CD14-positive monocyte (primary cell): ENCODE results near the gene LDLRAD4. TPM values are rescaled to one million over a fixed set of nuclear protein-coding genes. Genes with fewer than 3 reads are reported as not detected.

Source experiments
- DNase-seq, 3 donors: peaks; one replicate each; pipeline ENCODE4 v3.0.0-alpha.2; 2011 to 2022
- H2AFZ ChIP-seq: 2 replicates; pipeline ENCODE4 v1.6.0; 2012; ENCODE audit warnings: mild to moderate bottlenecking, low read depth, low read length, inconsistent platforms; ENCODE audit not compliant: insufficient read depth, poor library complexity, severe bottlenecking
- H3K27ac ChIP-seq, 2 donors: 1 replicate in 1 of 2; 2 replicates in 1 of 2; pipeline ENCODE4 v1.5.1; 2012 to 2013; ENCODE audit warnings: low read length in 2 of 2, control low read depth in 1 of 2, inconsistent platforms in 1 of 2, low read depth in 1 of 2, mild to moderate bottlenecking in 1 of 2
- H3K27me3 ChIP-seq, 2 donors: one replicate each; pipeline versions ENCODE4 v1.6.0 to v1.6.1; 2011 to 2013; ENCODE audit warnings: low read length in 2 of 2; ENCODE audit not compliant: control insufficient read depth in 2 of 2, insufficient read depth in 2 of 2
- H3K36me3 ChIP-seq, 2 donors: replicated peaks in 1 of 2; 1 replicate in 1 of 2; 2 replicates in 1 of 2; pipeline versions ENCODE4 v1.5.1 to v1.6.1; 2012 to 2013; ENCODE audit warnings: low read length in 2 of 2, control low read depth in 1 of 2, inconsistent platforms in 1 of 2, mild to moderate bottlenecking in 1 of 2; ENCODE audit not compliant: insufficient read depth in 2 of 2, control insufficient read depth in 1 of 2
- H3K4me1 ChIP-seq, 2 donors: 1 replicate in 1 of 2; 2 replicates in 1 of 2; pipeline versions ENCODE4 v1.5.1 to v1.6.1; 2012 to 2013; ENCODE audit warnings: low read length in 2 of 2, control low read depth in 1 of 2, inconsistent platforms in 1 of 2, mild to moderate bottlenecking in 1 of 2, moderate library complexity in 1 of 2; ENCODE audit not compliant: insufficient read depth in 2 of 2, control insufficient read depth in 1 of 2
- H3K4me2 ChIP-seq: replicated peaks from 2 replicates; pipeline ENCODE3; 2012; ENCODE audit warnings: low read length, moderate library complexity, mild to moderate bottlenecking; ENCODE audit not compliant: poor library complexity, severe bottlenecking; ENCODE audit errors: extremely low read depth
- H3K4me3 ChIP-seq, 3 experiments: fragments of 200-600 bp in 1 of 3; sonication (generic) in 1 of 3; replicated peaks in 1 of 3; 1 replicate in 2 of 3; 2 replicates in 1 of 3; pipeline ENCODE4 v1.5.1; 2011 to 2013; ENCODE audit warnings: low read length in 3 of 3, mild to moderate bottlenecking in 3 of 3, control low read depth in 2 of 3, low read depth in 2 of 3, inconsistent platforms in 1 of 3, moderate library complexity in 1 of 3
- H3K79me2 ChIP-seq: 2 replicates; pipeline ENCODE4 v1.6.0; 2012; ENCODE audit warnings: mild to moderate bottlenecking, control low read depth, inconsistent platforms, low read length, moderate library complexity; ENCODE audit not compliant: insufficient read depth
- H3K9ac ChIP-seq: 2 replicates; pipeline ENCODE4 v1.6.0; 2017; ENCODE audit warnings: low read length, mild to moderate bottlenecking; ENCODE audit not compliant: insufficient read depth, poor library complexity, severe bottlenecking
- H3K9me3 ChIP-seq, 2 donors: replicated peaks in 1 of 2; 1 replicate in 1 of 2; 2 replicates in 1 of 2; pipeline versions ENCODE4 v1.5.1 to v1.6.1; 2012 to 2013; ENCODE audit warnings: low read length in 2 of 2, control low read depth in 1 of 2; ENCODE audit not compliant: control insufficient read depth in 1 of 2, insufficient read depth in 1 of 2
- H4K20me1 ChIP-seq: 2 replicates; pipeline ENCODE4 v1.6.0; 2012; ENCODE audit warnings: mild to moderate bottlenecking, low read length, control low read depth, moderate library complexity; ENCODE audit not compliant: insufficient read depth
- H3K27ac Mint-ChIP-seq, 7 donors: one replicate each; pipeline ENCODE4 v1.8.0; 2020; ENCODE audit warnings: mild to moderate bottlenecking in 7 of 7, mixed read lengths in 7 of 7, moderate library complexity in 6 of 7, inconsistent platforms in 2 of 7
- H3K27me3 Mint-ChIP-seq, 3 donors: one replicate each; pipeline ENCODE4 v1.8.0; 2021 to 2022; ENCODE audit warnings: low read depth in 3 of 3, mild to moderate bottlenecking in 3 of 3, mixed read lengths in 3 of 3, moderate library complexity in 3 of 3, inconsistent platforms in 1 of 3
- H3K36me3 Mint-ChIP-seq, 2 donors: one replicate each; pipeline ENCODE4 v1.8.0; 2020; ENCODE audit warnings: mixed read lengths in 2 of 2, inconsistent platforms in 1 of 2, mild to moderate bottlenecking in 1 of 2
- H3K4me1 Mint-ChIP-seq: one replicate; pipeline ENCODE4 v1.8.0; 2020; ENCODE audit warnings: mild to moderate bottlenecking, mixed read lengths
- H3K4me3 Mint-ChIP-seq, 2 donors: one replicate each; pipeline ENCODE4 v1.8.0; 2020; ENCODE audit warnings: mild to moderate bottlenecking in 2 of 2, mixed read lengths in 2 of 2, moderate library complexity in 1 of 2
- H3K9me3 Mint-ChIP-seq, 7 donors: one replicate each; pipeline ENCODE4 v1.8.0; 2020 to 2022; ENCODE audit warnings: mixed read lengths in 7 of 7, mild to moderate bottlenecking in 6 of 7, moderate library complexity in 6 of 7, inconsistent platforms in 2 of 7
- CTCF ChIP-seq: fragments of 200-600 bp; IDR thresholded peaks from one replicate; pipeline ENCODE4 v1.8.0; 2022; ENCODE audit warnings: antibody characterized with exemption, mild to moderate bottlenecking
- WGBS: methylation state at CpG from one replicate; pipeline ENCODE4 v1.1.5; 2013; ENCODE audit warnings: missing lambda C conversion rate; ENCODE audit not compliant: insufficient coverage; 5-methylcytosine and 5-hydroxymethylcytosine counted together
- intact Hi-C, 2 donors: fragments of 100-400 bp; cut with micrococcal nuclease; formaldehyde crosslinking; loops; one replicate each; pipeline versions ENCODE4 v1.15.0 to v1.15.1; 2023
- polyA plus RNA-seq, 3 donors: library from polyadenylated mRNA; depleted of rRNA in 1 of 3; unstranded in 2 of 3; stranded (reverse) in 1 of 3; fragments of 300-500 nt in 2 of 3; fragments of >200 nt in 1 of 3; fragmentation: Illumina TruSeq in 2 of 3; gene quantifications; 1 replicate in 2 of 3; 2 replicates in 1 of 3; pipeline ENCODE4 v1.2.3, GENCODE V29; 2012 to 2021

LDLRAD4 gene
- polyA plus RNA-seq, 3 donors = 13.5 to 15.4 (median 13.8) TPM

- H3K4me2 ChIP-seq = no peak overlapping the region
- WGBS = 44% methylated on average over 2 of the region's 9 CpGs
- peak in 2 of 3 donors; percentile 13 to 21 for DNase-seq
Observed at GRCh38 chr18:13268158-13269012, 49.8 kb downstream of the LDLRAD4 start.

GRCh38 chr18:13269013-13269280 is 50.4 kb downstream of the LDLRAD4 start:
- Mint-ChIP-seq H3K4me3 (no peak overlapping the region), H3K27ac (peak overlapping the region in 2 of 7 donors; percentile 7 to 38), H3K27me3 (peaks cover 0 to 3% (median 3%) of the 10 kb centered on the region in 3 donors), H3K36me3 (no peaks in the 10 kb centered on the region), H3K4me1 (peaks cover 47% of the 10 kb centered on the region), H3K9me3 (no peaks in the 10 kb centered on the region)
- Histone ChIP-seq H2AFZ (no peak overlapping the region), H3K36me3 (no peaks in the 10 kb centered on the region), H3K9me3 (no peaks in the 10 kb centered on the region), H3K4me3 (no peak overlapping the region), H3K79me2 (no peaks in the 10 kb centered on the region), H3K4me2 (no peak overlapping the region), H3K27ac (peak overlapping the region in 1 of 2 donors; percentile 52), H3K27me3 (no peaks in the 10 kb centered on the region), H3K4me1 (peaks cover 32% of the 10 kb centered on the region in 2 donors), H4K20me1 (peaks cover 69% of the 10 kb centered on the region), H3K9ac (no peak overlapping the region)
- no peak for DNase-seq
- no peak for TF ChIP-seq CTCF
- intact Hi-C loops = no loop called here
- no CpG with 5 or more reads among the region's 1 CpG for WGBS

More at GRCh38 chr18:13268158-13269012, 49.8 kb downstream of the LDLRAD4 start:
- intact Hi-C loops = no loop called here
- peak overlapping the region; percentile 6 for H3K9ac ChIP-seq
- no peaks in the 10 kb centered on the region for H3K9me3 Mint-ChIP-seq
- no peaks in the 10 kb centered on the region for H3K9me3 ChIP-seq
- peak overlapping the region in 4 of 7 donors; percentile 38 to 80 (median 66) for H3K27ac Mint-ChIP-seq
- H3K4me1 Mint-ChIP-seq = peaks cover 41% of the 10 kb centered on the region
- H3K36me3 Mint-ChIP-seq = no peaks in the 10 kb centered on the region
- H3K27me3 Mint-ChIP-seq = peaks cover 0 to 3% (median 2%) of the 10 kb centered on the region in 3 donors
- TF ChIP-seq CTCF = no peak
- H3K36me3 ChIP-seq = no peaks in the 10 kb centered on the region
- H3K27ac ChIP-seq = peak overlapping the region in 1 of 2 donors; percentile 52
- peak overlapping the region in 1 of 2 donors; percentile 46 for H3K4me3 Mint-ChIP-seq
- no peak overlapping the region for H3K4me3 ChIP-seq
- H2AFZ ChIP-seq = no peak overlapping the region
- H3K27me3 ChIP-seq = no peaks in the 10 kb centered on the region
- H3K79me2 ChIP-seq = no peaks in the 10 kb centered on the region
- H4K20me1 ChIP-seq = peaks cover 73% of the 10 kb centered on the region
- peaks cover 32% of the 10 kb centered on the region in 2 donors for H3K4me1 ChIP-seq
